ENCODE data around the gene DCDC2B.

GRCh38 chr1:32208891-32209328 is at the start of gene DCDC2B:
- TF ChIP-seq CTCF (IDR thresholded peaks at IDR 0.05 in 2 of 3, conservative IDR thresholded peaks at IDR 0.05 in 1 of 3; ENCODE audit: control insufficient read depth in 2 of 3, extremely low read depth in 1 of 3, insufficient read depth in 1 of 3, low read depth in 3 of 3, low read length in 3 of 3) (no peak), MYB (IDR thresholded peaks at IDR 0.05; ENCODE audit: borderline replicate concordance, low read depth, low read length) (no peak)

Measured in GM12878 (cell line).